ENCODE data around the gene STK36. TPM values are rescaled to one million over a fixed set of nuclear protein-coding genes. Genes with fewer than 3 reads are reported as not detected.

Gene STK36
- total RNA-seq, 4 donors from 2014 or later, result 63.9 to 71.4 (median 67.6) TPM

- H3K4me1 ChIP-seq, result no peaks in the 10 kb centered on the region
- H3K27me3 ChIP-seq, result no peaks in the 10 kb centered on the region
- no peaks in the 10 kb centered on the region for H3K9me3 ChIP-seq
- DNase-seq (ENCODE audit: low spot score in 2 of 2), result no peak
- H3K27ac ChIP-seq, result no peak overlapping the region
- TF ChIP-seq CTCF (IDR thresholded peaks at IDR 0.05), result no peak
- TF ChIP-seq EP300 (IDR thresholded peaks at IDR 0.05), result no peak
- no peak for TF ChIP-seq POLR2A (IDR thresholded peaks at IDR 0.05)
- 88 to 90% methylated on average over 3 of the region's 3 CpGs for WGBS, 2 donors
- H3K4me3 ChIP-seq, result no peak overlapping the region
- H3K36me3 ChIP-seq, result peaks cover 0 to 97% (median 24%) of the 10 kb centered on the region in 3 donors
Observed at GRCh38 chr2:218694405-218695145, 22.7 kb downstream of the STK36 start.

- Histone ChIP-seq H3K36me3 (peaks cover 0 to 84% (median 6%) of the 10 kb centered on the region in 3 donors), H3K4me1 (no peaks in the 10 kb centered on the region), H3K4me3 (no peak overlapping the region), H3K27ac (no peak overlapping the region), H3K27me3 (no peaks in the 10 kb centered on the region), H3K9me3 (no peaks in the 10 kb centered on the region)
- no peak for DNase-seq (ENCODE audit: low spot score in 2 of 2)
- WGBS, 2 donors, result 91 to 94% methylated on average over 7 to 8 of the region's 8 CpGs
- no peak for TF ChIP-seq CTCF (IDR thresholded peaks at IDR 0.05)
- TF ChIP-seq EP300 (IDR thresholded peaks at IDR 0.05), result no peak
- no peak for TF ChIP-seq POLR2A (IDR thresholded peaks at IDR 0.05)
Observed at GRCh38 chr2:218698885-218699284, 27.0 kb downstream of the STK36 start.

GRCh38 chr2:218701806-218702205 is 29.9 kb downstream of the STK36 start:
- H3K36me3 ChIP-seq, result peaks cover 0 to 58% (median 0%) of the 10 kb centered on the region in 3 donors
- no peak for DNase-seq (ENCODE audit: low spot score in 2 of 2)
- H3K4me1 ChIP-seq, result no peaks in the 10 kb centered on the region
- no peaks in the 10 kb centered on the region for H3K27me3 ChIP-seq
- no peak overlapping the region for H3K27ac ChIP-seq
- H3K9me3 ChIP-seq, result no peaks in the 10 kb centered on the region
- 94 to 96% methylated on average over 2 of the region's 2 CpGs for WGBS, 2 donors
- H3K4me3 ChIP-seq, result no peak overlapping the region
- TF ChIP-seq EP300 (IDR thresholded peaks at IDR 0.05) (no peak), POLR2A (IDR thresholded peaks at IDR 0.05) (no peak), CTCF (IDR thresholded peaks at IDR 0.05) (no peak)

GRCh38 chr2:218703341-218703740 is 31.5 kb downstream of the STK36 start:
- no peak for TF ChIP-seq EP300 (IDR thresholded peaks at IDR 0.05)
- no peak for TF ChIP-seq POLR2A (IDR thresholded peaks at IDR 0.05)
- TF ChIP-seq CTCF (IDR thresholded peaks at IDR 0.05), result no peak
- no peak for DNase-seq (ENCODE audit: low spot score in 2 of 2)
- no peaks in the 10 kb centered on the region for H3K9me3 ChIP-seq
- H3K36me3 ChIP-seq, result peaks cover 0 to 42% (median 0%) of the 10 kb centered on the region in 3 donors
- H3K4me3 ChIP-seq, result no peak overlapping the region
- 89 to 92% methylated on average over 4 of the region's 4 CpGs for WGBS, 2 donors
- H3K27ac ChIP-seq, result no peak overlapping the region
- no peaks in the 10 kb centered on the region for H3K4me1 ChIP-seq
- H3K27me3 ChIP-seq, result no peaks in the 10 kb centered on the region

GRCh38 chr2:218708086-218708485 is 36.2 kb downstream of the STK36 start:
- 90 to 97% methylated on average over 4 of the region's 4 CpGs for WGBS, 2 donors

More at GRCh38 chr2:218708086-218708485, 36.2 kb downstream of the STK36 start:
- TF ChIP-seq EP300 (IDR thresholded peaks at IDR 0.05) (no peak), CTCF (IDR thresholded peaks at IDR 0.05) (no peak), POLR2A (IDR thresholded peaks at IDR 0.05) (no peak)
- Histone ChIP-seq H3K27ac (no peak overlapping the region), H3K4me3 (no peak overlapping the region), H3K36me3 (no peaks in the 10 kb centered on the region), H3K4me1 (peaks cover 0 to 21% (median 6%) of the 10 kb centered on the region in 4 donors), H3K27me3 (no peaks in the 10 kb centered on the region), H3K9me3 (no peaks in the 10 kb centered on the region)
- no peak for DNase-seq (ENCODE audit: low spot score in 2 of 2)
